Measurements from ENCODE around the gene WWOX. TPM values are rescaled to one million over a fixed set of nuclear protein-coding genes. Genes with fewer than 3 reads are reported as not detected.

The WWOX gene
- polyA plus RNA-seq, 4 donors = 4.9 to 15.8 (median 7.0) TPM

DNA sequence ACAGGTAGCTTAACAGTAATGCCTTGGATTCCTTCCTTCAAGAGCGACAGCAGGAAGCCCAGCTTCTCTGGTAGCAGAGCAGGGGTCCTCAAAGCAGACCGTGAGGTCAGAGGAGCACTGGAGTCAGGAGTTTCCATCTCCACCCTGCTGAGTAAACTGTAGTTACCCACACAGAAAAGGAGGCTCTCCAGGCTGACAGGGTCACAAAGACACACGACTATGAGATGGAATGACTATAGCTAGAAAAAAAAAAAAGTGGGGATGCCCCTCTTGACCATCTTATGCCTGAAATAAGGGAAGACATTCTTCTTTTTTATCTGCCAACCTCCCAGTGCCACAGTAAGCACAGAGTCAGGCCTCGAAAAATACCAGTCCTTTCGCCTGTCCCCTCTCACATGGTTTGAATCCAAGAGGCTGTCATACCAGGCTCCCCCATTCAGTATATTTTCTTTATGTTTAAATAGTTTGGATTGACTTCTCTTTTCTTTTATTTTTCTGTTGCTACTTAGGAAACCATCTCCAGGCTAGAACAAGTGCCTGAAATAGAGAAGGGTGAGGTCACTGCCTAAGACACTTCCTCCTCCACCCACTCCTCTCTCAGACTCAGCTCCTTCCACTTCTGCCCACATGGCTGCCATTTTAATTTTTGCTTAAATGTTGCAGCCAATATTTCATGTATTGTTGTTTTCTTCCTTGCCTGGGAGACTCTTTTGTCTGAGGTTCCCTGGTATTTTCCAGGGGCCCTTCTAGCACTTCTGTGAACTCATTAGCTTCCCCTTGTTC lies 793.7 kb downstream of the WWOX start:
- H3K27me3 ChIP-seq (ENCODE audit: control insufficient read depth in 3 of 3, insufficient read depth in 3 of 3, low read length in 3 of 3) = no peaks in the 10 kb centered on the region
- H3K36me3 ChIP-seq (ENCODE audit: control insufficient read depth in 3 of 3, insufficient read depth in 2 of 3, low read depth in 1 of 3, low read length in 3 of 3) = no peaks in the 10 kb centered on the region
- no peaks in the 10 kb centered on the region for H3K9me3 ChIP-seq (ENCODE audit: control insufficient read depth in 2 of 2, insufficient read depth in 1 of 2, low read depth in 1 of 2, low read length in 1 of 2)
- H3K4me1 ChIP-seq (ENCODE audit: control insufficient read depth in 3 of 3, insufficient read depth in 2 of 3, low read depth in 1 of 3, low read length in 2 of 3) = peaks cover 0 to 7% (median 6%) of the 10 kb centered on the region in 3 donors
- WGBS, 3 donors = 85 to 92% (median 91%) methylated on average over 5 of the region's 5 CpGs
- peak in 1 of 2 donors; percentile 15 for DNase-seq
- no peak overlapping the region for H3K4me3 ChIP-seq (ENCODE audit: low read depth in 1 of 3, low read length in 3 of 3)
- no peak for FAIRE-seq
- no peak overlapping the region for H3K27ac ChIP-seq (ENCODE audit: low read depth in 1 of 3, low read length in 2 of 3)

DNA sequence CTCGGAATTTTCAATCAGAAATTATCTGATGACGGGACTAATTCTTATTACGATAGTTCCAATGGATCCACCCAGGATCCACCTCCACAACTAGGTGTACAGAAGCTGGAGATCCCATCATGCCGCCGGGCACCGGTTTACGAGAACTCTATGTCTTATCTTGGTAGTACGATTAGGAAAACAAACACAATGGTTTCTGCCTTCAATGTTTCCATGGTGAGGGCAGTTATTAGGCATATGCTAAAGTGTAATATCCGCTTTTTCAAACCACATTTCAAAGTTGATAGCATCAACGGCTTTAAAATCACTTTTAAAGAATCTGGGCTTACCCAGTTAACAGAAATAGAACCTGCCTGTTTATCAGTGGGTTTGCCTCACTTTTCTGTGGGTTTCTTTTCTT lies 795.4 kb downstream of the WWOX start:
- H3K9me3 ChIP-seq (ENCODE audit: control insufficient read depth in 2 of 2, insufficient read depth in 1 of 2, low read depth in 1 of 2, low read length in 1 of 2) = no peaks in the 10 kb centered on the region
- no peak overlapping the region for H3K4me3 ChIP-seq (ENCODE audit: low read depth in 1 of 3, low read length in 3 of 3)
- DNase-seq (peak; percentile 41 to 55), FAIRE-seq (no peak)
- no peaks in the 10 kb centered on the region for H3K27me3 ChIP-seq (ENCODE audit: control insufficient read depth in 3 of 3, insufficient read depth in 3 of 3, low read length in 3 of 3)
- H3K36me3 ChIP-seq (ENCODE audit: control insufficient read depth in 3 of 3, insufficient read depth in 2 of 3, low read depth in 1 of 3, low read length in 3 of 3) = no peaks in the 10 kb centered on the region
- WGBS, 3 donors = 38 to 65% (median 43%) methylated on average over 10 of the region's 10 CpGs
- H3K4me1 ChIP-seq (ENCODE audit: control insufficient read depth in 3 of 3, insufficient read depth in 2 of 3, low read depth in 1 of 3, low read length in 2 of 3) = peaks cover 0 to 7% (median 6%) of the 10 kb centered on the region in 3 donors
- H3K27ac ChIP-seq (ENCODE audit: low read depth in 1 of 3, low read length in 2 of 3) = peak overlapping the region in 1 of 3 donors; percentile 14

DNA sequence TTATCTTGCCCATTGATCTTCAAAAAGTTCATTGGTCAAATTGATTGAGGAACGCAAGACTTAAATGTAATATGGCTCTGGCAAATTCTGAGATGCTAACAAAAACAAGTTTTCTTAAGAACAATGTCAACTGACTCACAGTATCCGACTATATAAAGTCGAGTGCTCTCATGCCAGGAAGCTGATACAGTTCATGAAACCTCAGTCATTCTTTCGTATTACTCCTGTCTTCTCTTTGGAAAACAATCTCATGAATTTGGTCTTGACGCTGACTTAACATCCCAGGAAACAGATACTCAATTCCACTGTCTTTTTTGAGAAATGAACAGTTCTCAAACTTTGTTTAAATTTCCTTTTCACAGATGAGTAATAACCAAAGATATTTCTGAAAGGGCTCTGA lies 796.2 kb downstream of the WWOX start:
- Histone ChIP-seq H3K36me3 (ENCODE audit: control insufficient read depth in 3 of 3, insufficient read depth in 2 of 3, low read depth in 1 of 3, low read length in 3 of 3) (no peaks in the 10 kb centered on the region), H3K27ac (ENCODE audit: low read depth in 1 of 3, low read length in 2 of 3) (no peak overlapping the region), H3K9me3 (ENCODE audit: control insufficient read depth in 2 of 2, insufficient read depth in 1 of 2, low read depth in 1 of 2, low read length in 1 of 2) (no peaks in the 10 kb centered on the region), H3K27me3 (ENCODE audit: control insufficient read depth in 3 of 3, insufficient read depth in 3 of 3, low read length in 3 of 3) (no peaks in the 10 kb centered on the region), H3K4me3 (ENCODE audit: low read depth in 1 of 3, low read length in 3 of 3) (no peak overlapping the region), H3K4me1 (ENCODE audit: control insufficient read depth in 3 of 3, insufficient read depth in 2 of 3, low read depth in 1 of 3, low read length in 2 of 3) (peaks cover 0 to 7% (median 6%) of the 10 kb centered on the region in 3 donors)
- 71 to 88% (median 79%) methylated on average over 5 of the region's 5 CpGs for WGBS, 3 donors
- FAIRE-seq (no peak), DNase-seq (no peak)

DNA sequence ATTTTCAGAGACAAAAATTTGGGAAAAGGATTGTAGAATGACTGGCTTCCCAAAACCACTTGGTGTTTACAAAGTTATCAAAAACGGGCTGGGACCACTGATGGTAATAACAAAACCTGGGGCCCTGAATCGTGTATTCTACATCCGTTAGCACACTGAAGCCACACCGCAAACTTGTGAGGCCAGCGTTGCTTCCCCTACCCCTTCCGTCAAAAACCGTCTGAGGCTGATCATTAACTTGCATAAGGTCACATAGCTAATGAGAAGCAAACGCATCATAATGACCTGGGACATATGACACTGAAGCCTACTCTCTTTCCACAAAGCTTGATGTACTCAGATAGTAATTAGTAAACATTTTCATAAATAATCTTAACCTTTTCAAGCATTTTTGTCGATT lies 796.8 kb downstream of the WWOX start:
- Histone ChIP-seq H3K36me3 (ENCODE audit: control insufficient read depth in 3 of 3, insufficient read depth in 2 of 3, low read depth in 1 of 3, low read length in 3 of 3) (no peaks in the 10 kb centered on the region), H3K4me1 (ENCODE audit: control insufficient read depth in 3 of 3, insufficient read depth in 2 of 3, low read depth in 1 of 3, low read length in 2 of 3) (peaks cover 0 to 7% (median 6%) of the 10 kb centered on the region in 3 donors), H3K27ac (ENCODE audit: low read depth in 1 of 3, low read length in 2 of 3) (no peak overlapping the region), H3K9me3 (ENCODE audit: control insufficient read depth in 2 of 2, insufficient read depth in 1 of 2, low read depth in 1 of 2, low read length in 1 of 2) (no peaks in the 10 kb centered on the region), H3K27me3 (ENCODE audit: control insufficient read depth in 3 of 3, insufficient read depth in 3 of 3, low read length in 3 of 3) (no peaks in the 10 kb centered on the region), H3K4me3 (ENCODE audit: low read depth in 1 of 3, low read length in 3 of 3) (no peak overlapping the region)
- DNase-seq (peak in 1 of 2 donors; percentile 20), FAIRE-seq (no peak)
- WGBS, 3 donors = 84 to 87% (median 86%) methylated on average over 9 of the region's 9 CpGs

DNA sequence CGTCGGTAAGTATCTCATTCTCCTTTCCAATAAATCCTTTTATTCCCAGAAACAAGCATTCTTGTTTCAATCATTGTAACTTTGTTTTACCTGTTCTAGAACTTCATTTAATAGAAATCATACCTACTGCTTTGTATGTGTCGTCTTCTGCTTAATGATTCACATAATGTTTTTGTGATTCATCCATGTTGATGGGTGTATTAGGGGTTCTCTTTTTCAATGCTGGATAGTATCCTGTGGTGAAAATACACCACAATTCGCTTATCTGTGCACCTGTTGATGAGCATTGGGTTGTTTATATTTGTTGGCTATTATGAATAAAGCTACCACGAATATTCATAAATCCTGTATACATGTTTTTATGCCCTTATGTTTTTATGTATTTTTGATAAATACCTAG lies 797.8 kb downstream of the WWOX start:
- WGBS, 3 donors = 68 to 91% (median 86%) methylated on average over 5 of the region's 5 CpGs

DNA sequence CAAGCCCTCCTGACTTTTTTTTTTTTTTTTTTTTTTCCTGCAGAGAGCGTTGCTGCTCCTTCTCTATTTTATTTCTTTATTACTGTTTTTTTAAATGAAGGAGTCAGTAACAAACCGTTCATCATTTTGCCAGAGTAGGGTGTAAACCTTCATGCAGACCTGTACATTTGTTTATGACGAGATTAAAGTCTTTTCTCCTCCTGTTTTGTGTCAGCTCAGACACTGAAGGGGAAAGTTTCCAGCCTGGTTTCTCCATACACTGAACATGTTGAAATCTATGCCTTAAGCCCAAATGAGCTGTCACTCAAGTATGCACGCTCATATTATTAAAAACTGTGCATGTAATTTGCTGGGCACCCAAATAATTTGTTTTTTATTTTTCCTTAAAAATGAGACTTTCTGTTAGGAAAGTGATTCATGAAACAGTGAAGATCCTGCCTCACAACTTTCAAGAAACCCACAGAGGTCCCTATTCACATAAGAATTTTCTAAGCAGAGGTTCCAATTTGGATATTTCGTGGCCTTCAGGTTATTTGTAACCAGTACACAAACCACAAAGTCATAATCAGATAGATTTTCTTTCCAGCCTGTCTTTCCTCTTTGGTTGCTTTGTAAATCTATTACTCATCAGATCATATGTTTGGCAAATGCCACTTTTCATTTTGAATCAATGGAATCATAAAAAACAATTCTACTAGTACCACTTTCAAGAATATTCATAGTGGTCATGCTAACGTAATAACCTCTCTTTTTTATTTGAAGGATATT lies 800.8 kb downstream of the WWOX start:
- H3K9me3 ChIP-seq (ENCODE audit: control insufficient read depth in 2 of 2, insufficient read depth in 1 of 2, low read depth in 1 of 2, low read length in 1 of 2) = peaks cover 0 to 8% of the 10 kb centered on the region in 2 donors
- H3K4me3 ChIP-seq (ENCODE audit: low read depth in 1 of 3, low read length in 3 of 3) = no peak overlapping the region
- WGBS, 3 donors = 74 to 82% (median 75%) methylated on average over 6 of the region's 6 CpGs
- peaks cover 0 to 27% (median 0%) of the 10 kb centered on the region in 3 donors for H3K4me1 ChIP-seq (ENCODE audit: control insufficient read depth in 3 of 3, insufficient read depth in 2 of 3, low read depth in 1 of 3, low read length in 2 of 3)
- FAIRE-seq (no peak), DNase-seq (no peak)
- H3K27me3 ChIP-seq (ENCODE audit: control insufficient read depth in 3 of 3, insufficient read depth in 3 of 3, low read length in 3 of 3) = no peaks in the 10 kb centered on the region
- no peak overlapping the region for H3K27ac ChIP-seq (ENCODE audit: low read depth in 1 of 3, low read length in 2 of 3)
- H3K36me3 ChIP-seq (ENCODE audit: control insufficient read depth in 3 of 3, insufficient read depth in 2 of 3, low read depth in 1 of 3, low read length in 3 of 3) = no peaks in the 10 kb centered on the region

More for the DNA sequence above, 797.8 kb downstream of the WWOX start:
- Histone ChIP-seq H3K27ac (ENCODE audit: low read depth in 1 of 3, low read length in 2 of 3) (no peak overlapping the region), H3K27me3 (ENCODE audit: control insufficient read depth in 3 of 3, insufficient read depth in 3 of 3, low read length in 3 of 3) (no peaks in the 10 kb centered on the region), H3K4me1 (ENCODE audit: control insufficient read depth in 3 of 3, insufficient read depth in 2 of 3, low read depth in 1 of 3, low read length in 2 of 3) (peaks cover 0 to 7% (median 6%) of the 10 kb centered on the region in 3 donors), H3K4me3 (ENCODE audit: low read depth in 1 of 3, low read length in 3 of 3) (no peak overlapping the region), H3K9me3 (ENCODE audit: control insufficient read depth in 2 of 2, insufficient read depth in 1 of 2, low read depth in 1 of 2, low read length in 1 of 2) (peaks cover 0 to under 1% of the 10 kb centered on the region in 2 donors), H3K36me3 (ENCODE audit: control insufficient read depth in 3 of 3, insufficient read depth in 2 of 3, low read depth in 1 of 3, low read length in 3 of 3) (no peaks in the 10 kb centered on the region)
- DNase-seq (no peak), FAIRE-seq (no peak)

DNA sequence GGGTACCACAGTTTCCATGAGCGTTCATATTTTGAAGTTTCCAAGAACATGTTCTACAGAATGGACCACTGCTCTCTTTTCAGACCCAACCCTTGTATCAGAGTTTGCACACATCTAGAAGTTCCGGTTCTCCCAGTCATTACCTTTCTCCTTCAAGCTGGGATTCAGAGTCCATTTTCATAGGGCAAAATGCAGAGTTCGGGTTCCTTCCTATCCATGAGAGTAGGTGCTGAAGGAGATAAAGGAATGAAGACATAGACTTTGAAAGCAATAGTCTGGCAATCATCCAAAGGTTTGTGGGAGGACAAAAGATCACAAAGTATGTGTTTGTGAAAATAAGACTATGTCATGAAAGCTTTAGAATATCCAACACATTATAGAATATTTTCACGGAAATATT lies 801.5 kb downstream of the WWOX start:
- FAIRE-seq (no peak), DNase-seq (peak; percentile 49 to 90)
- H3K27me3 ChIP-seq (ENCODE audit: control insufficient read depth in 3 of 3, insufficient read depth in 3 of 3, low read length in 3 of 3) = no peaks in the 10 kb centered on the region
- WGBS, 3 donors = 53 to 71% (median 62%) methylated on average over 4 of the region's 4 CpGs
- H3K4me1 ChIP-seq (ENCODE audit: control insufficient read depth in 3 of 3, insufficient read depth in 2 of 3, low read depth in 1 of 3, low read length in 2 of 3) = peaks cover 0 to 27% (median 3%) of the 10 kb centered on the region in 3 donors
- H3K36me3 ChIP-seq (ENCODE audit: control insufficient read depth in 3 of 3, insufficient read depth in 2 of 3, low read depth in 1 of 3, low read length in 3 of 3) = no peaks in the 10 kb centered on the region
- H3K9me3 ChIP-seq (ENCODE audit: control insufficient read depth in 2 of 2, insufficient read depth in 1 of 2, low read depth in 1 of 2, low read length in 1 of 2) = peaks cover 0 to 8% of the 10 kb centered on the region in 2 donors
- no peak overlapping the region for H3K27ac ChIP-seq (ENCODE audit: low read depth in 1 of 3, low read length in 2 of 3)
- H3K4me3 ChIP-seq (ENCODE audit: low read depth in 1 of 3, low read length in 3 of 3) = no peak overlapping the region

DNA sequence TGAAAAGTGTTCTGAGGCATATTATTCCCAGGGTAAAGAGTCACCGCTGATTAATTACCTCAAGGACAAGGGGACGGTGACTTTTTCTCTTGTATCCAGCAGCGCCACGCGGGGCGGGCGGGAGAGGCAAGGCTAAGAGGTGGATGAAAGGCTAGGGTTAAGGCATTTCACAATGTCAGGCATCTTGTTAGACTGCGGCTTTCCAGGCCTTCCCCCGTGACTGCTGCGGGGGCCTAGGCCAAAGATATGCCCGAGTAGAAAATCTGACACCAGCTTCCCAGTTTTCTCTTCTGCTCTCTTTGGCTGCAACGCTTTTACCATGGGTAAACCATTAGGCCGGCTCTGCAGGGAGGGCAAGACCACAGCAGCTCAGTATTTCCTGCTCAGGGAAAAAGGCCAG lies 802.9 kb downstream of the WWOX start:
- no peaks in the 10 kb centered on the region for H3K36me3 ChIP-seq (ENCODE audit: control insufficient read depth in 3 of 3, insufficient read depth in 2 of 3, low read depth in 1 of 3, low read length in 3 of 3)
- no peak for FAIRE-seq
- WGBS, 3 donors = 92 to 99% (median 93%) methylated on average over 13 of the region's 13 CpGs
- H3K4me3 ChIP-seq (ENCODE audit: low read depth in 1 of 3, low read length in 3 of 3) = no peak overlapping the region
- H3K4me1 ChIP-seq (ENCODE audit: control insufficient read depth in 3 of 3, insufficient read depth in 2 of 3, low read depth in 1 of 3, low read length in 2 of 3) = peaks cover 3 to 31% (median 3%) of the 10 kb centered on the region in 3 donors
- DNase-seq = no peak
- H3K9me3 ChIP-seq (ENCODE audit: control insufficient read depth in 2 of 2, insufficient read depth in 1 of 2, low read depth in 1 of 2, low read length in 1 of 2) = peaks cover 0 to 8% of the 10 kb centered on the region in 2 donors
- H3K27ac ChIP-seq (ENCODE audit: low read depth in 1 of 3, low read length in 2 of 3) = no peak overlapping the region
- no peaks in the 10 kb centered on the region for H3K27me3 ChIP-seq (ENCODE audit: control insufficient read depth in 3 of 3, insufficient read depth in 3 of 3, low read length in 3 of 3)
